HG03025 (cell line): ENCODE data around the gene PODXL2.
"Not testable (repeated sequence)": the region's sequence is repeated elsewhere in the genome, so short reads cannot be mapped to it uniquely, and the experiment has no call there.

Experiments
- ATAC-seq: cut with Tn5 transposase; IDR thresholded peaks from one replicate; pipeline ENCODE4 v1.9.1; 2021; ENCODE audit warnings: mild to moderate bottlenecking, moderate library complexity; ENCODE audit not compliant: unreplicated experiment, low FRiP score

The PODXL2 gene

DNA sequence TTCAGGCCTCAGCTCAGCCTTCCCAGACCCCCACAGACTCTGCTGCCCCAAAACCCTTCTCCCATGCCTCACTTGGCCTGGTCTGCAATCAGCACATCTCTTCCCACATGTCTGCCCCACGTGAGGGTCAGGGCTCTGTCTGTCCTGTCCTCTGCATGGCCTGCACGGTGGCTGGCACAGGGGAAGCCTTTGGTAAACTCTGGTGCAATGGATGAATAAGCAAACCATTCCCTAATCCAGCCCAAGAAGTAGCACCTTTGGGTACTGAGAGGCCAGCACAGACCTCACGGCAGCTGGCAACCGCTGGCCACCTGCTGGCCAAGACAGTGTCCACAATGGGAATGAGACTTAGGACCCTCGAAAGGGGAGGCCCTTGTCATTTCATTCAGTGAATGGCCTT is 71.4 kb downstream of the PODXL2 start:
- ATAC-seq = no peak

- no peak for ATAC-seq
Measured at GRCh38 chr3:127701280-127701911, 72.4 kb downstream of the PODXL2 start.

DNA sequence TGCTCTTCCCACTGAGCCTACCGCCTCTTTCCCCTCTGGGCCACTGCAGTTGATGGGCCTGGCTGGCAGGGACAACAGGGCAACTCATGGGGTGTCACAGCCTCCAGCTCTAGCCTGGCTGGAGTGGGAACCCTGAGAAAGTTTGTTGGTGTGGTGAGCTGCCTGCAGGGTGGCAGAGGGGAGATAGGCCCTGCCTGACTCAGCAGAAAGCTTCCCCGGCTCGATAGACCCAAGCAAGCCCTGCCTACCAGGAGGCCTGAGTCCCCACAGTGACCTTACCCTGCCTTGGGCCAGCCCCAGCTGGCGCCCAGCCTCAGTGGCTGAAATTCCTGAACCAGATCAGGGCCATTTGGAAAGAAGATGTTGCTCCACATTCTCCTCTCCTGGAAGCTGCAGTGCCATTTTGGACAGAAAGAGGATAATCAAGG is 73.2 kb downstream of the PODXL2 start:
- no peak for ATAC-seq

DNA sequence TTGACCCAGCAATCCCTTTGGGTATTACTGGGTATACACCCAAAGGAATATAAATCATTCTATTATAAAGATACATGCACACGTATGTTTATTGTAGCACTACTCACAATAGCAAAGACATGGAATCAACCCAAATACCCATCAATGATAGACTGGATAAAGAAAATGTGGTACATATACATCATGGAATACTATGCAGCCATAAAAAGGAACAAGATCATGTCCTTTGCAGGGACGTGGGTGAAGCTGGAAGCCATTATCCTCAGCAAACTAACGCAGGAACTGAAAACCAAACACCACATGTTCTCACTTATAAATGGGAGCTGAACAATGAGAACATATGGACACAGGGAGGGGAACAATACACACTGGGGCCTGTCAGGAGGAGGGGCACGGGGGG is 75.9 kb downstream of the PODXL2 start:
- not testable (repeated sequence) for ATAC-seq

GRCh38 chr3:127706312-127706711 is 77.3 kb downstream of the PODXL2 start:
- no peak for ATAC-seq

DNA sequence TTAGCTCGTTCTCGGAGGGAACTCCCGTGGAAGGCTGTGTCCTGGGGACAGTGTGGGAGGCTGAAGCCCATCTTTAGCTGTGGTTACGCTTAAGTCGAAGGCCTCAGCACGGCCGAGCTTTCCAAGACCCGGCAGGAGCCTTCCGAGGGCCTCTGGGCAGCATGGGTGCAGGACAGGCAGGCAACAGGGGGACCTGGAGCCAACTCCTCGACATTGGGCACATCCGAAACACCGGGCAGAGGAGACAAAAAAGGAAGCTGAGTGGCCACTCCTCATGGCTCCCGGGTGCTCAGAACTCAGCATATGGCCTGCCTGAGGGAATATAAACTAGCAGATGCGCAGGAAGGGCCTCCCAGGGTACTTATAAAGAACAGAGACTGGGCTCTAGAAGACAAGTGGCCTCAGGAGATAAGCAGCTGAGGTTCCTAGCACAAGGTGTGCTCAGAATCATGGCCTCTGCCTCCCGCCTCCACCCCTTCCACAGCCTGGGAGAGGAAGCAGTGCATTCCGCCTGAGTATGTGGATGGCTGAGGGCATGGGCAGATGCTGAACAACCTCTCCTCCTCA is 77.9 kb downstream of the PODXL2 start:
- no peak for ATAC-seq

- no peak for ATAC-seq
Measured at GRCh38 chr3:127707851-127708411, 78.9 kb downstream of the PODXL2 start.

DNA sequence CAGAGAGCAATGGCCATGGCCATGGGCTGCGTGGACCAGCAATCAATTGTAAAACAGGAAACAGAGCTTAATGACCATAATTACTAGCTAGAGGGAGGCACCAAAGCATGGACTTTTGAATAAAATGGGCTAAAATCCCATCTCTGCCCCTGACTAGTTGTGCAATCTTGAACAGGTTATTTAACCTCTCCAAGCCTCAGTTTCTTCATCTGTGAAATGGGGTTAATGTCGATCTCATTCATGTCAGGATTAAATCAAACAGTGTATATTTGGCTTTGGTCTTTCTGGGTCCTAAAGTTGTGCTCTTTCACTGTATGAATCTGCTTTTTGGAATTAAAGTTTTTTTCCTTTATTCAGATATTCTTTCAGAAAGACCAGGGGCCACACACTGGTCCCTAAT is 79.9 kb downstream of the PODXL2 start:
- no peak for ATAC-seq

DNA sequence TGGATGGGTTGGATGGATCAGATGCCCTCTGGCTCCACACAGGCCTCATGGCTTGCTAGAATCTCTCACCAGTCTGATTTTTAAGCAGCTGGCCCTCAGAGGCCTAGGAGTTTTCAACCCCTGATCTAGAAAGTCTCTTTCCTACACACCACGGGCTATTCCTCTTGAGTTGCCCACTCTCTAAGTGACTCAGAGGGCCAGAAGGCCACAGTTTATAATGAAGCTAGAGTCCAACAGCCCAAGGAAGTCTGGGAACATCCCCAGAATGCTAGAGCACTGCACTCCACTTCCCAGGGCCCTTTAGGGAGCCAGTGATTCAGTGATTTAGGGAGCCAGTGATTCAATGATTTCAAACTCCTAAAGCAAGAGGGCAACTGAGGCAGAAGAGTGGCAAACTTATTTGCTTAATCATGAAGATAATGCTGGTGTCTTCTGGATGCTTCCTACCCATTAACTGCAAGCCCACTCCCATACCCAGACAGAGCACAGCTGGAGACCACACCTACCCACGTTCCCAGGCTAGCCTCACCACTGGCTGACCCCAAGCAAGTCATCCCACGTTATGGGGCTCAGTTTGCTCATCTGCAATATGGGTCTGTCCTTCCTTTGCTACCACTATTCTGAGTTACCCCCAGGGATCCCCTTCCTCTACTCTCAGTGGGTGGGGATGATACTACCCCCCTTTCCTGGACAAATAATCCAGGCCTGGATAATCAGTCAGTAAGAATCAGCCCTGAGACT is 80.5 kb downstream of the PODXL2 start:
- ATAC-seq = no peak

GRCh38 chr3:127710155-127710941 is 81.4 kb downstream of the PODXL2 start:
- no peak for ATAC-seq

DNA sequence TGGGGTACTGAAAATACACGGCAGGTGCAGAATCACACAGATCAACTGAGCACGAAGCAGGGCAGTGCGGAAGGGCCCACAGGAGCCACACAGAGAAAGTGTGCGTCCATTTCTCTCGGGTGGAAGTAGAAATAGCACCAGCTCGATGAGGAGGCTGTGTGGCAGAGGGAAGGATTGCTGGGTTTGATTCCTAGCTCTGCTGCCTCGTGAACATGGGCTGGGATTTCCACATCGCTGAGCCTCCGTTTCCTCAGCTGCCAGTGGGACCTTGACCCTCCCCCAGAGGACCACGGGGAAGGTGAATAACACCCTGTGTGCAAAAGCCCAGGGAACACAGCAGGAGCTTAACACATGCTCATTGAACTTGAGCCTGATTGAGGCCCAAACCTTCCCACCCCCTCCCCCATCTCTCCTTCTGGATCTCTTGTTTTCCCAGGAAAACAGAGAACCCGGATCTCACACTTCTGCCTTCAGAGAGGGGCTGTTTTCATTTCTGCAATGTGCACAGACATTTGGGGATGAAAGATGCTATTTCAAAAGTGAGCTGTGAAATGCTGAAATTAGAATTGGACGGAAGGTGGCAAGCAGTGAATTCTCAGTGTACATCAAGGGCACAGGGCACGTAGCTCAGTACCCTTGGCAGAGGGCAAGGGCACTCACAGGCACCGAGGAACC is 82.2 kb downstream of the PODXL2 start:
- ATAC-seq = no peak

DNA sequence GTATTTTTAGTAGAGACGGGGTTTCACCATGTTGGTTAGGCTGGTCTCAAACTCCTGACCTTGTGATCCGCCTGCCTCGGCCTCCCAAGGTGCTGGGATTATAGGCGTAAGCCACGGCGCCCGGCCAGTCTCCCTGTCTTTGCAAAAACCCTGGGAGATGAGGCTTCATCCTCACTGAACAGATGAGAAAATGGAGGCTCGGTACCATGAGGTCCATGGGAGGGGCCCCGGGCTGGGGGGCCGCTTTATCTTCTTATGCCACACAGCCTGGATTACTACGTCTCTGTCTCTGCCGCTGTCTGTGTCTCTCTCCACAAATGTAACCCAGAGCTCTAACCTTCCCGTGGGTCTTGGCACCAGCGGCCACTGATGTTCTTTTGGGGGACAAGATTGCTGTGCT is 82.9 kb downstream of the PODXL2 start:
- no peak for ATAC-seq

GRCh38 chr3:127712461-127712860 is 83.5 kb downstream of the PODXL2 start:
- no peak for ATAC-seq

- ATAC-seq = no peak
Measured at GRCh38 chr3:127712881-127713771, 84.1 kb downstream of the PODXL2 start.

DNA sequence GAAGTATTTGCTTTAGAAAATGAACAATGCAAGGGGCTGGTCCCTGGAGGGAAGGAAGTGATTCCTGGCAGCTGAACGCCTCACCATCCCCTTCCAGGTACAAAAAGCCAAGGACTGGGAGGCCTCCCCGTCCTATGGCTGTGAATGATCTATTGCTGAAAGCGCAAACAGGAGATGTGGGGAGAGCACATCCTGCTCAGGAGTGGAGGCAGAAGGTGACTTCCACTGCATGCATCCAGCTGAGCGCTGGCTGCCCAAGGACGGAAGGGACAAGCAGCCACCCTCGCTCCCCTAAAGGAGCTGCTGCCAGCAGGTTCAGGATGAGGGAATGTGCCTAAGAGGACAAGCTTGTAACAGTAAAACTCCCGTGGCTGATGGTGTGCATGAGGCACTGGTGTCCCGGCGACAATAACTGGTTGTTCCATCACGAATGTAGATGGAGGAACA is 85.2 kb downstream of the PODXL2 start:
- ATAC-seq = no peak

- ATAC-seq = no peak
Measured at GRCh38 chr3:127714866-127715265, 85.9 kb downstream of the PODXL2 start.

- ATAC-seq = no peak
Measured at GRCh38 chr3:127715532-127715931, 86.5 kb downstream of the PODXL2 start.

DNA sequence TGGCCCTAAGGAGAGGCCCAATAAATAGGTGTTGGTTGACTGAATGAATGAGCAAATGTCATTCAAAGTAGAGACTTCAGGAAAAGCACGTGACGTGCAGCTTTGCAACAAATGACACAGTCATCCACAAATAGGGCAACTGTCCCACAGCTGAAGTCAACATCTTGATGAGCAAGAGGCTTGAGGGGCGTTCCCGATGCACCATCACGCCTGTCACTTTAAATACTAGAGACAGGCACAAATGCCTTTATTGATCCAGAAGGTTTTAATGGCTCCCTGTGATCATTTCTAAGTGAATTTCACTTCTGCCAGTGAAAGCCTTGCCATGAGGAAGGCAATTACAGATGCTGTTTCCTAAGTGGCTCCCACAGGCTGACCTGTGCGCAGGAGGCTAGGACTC is 87.4 kb downstream of the PODXL2 start:
- ATAC-seq = no peak
